PC-9 (cell line): Measurements from ENCODE around the gene CNIH3. TPM values are rescaled to one million over a fixed set of nuclear protein-coding genes. Genes with fewer than 3 reads are reported as not detected.

Experiments
- BruUV-seq: library from RNA; stranded (reverse); fragments of 400-500 nt; replicated peaks from 2 replicates; lab custom pipeline; 2021; lab: Mats Ljungman, UMichigan
- CTCF ChIA-PET: fragments of 300-600 bp; sonication (Branson Sonifier 250); formaldehyde crosslinking; loops from one replicate; lab custom pipeline; 2022; ENCODE audit warnings: antibody characterized with exemption; lab: Charles Lee
- POLR2A ChIA-PET: fragments of 300-600 bp; sonication (Branson Sonifier 250); formaldehyde crosslinking; loops from one replicate; lab custom pipeline; 2022; ENCODE audit warnings: antibody characterized with exemption; ENCODE audit not compliant: unreplicated experiment; lab: Charles Lee
- DNase-seq, 2 experiments: peaks; one replicate each; pipeline versions ENCODE4 v3.0.0 to v3.0.0-alpha.2; 2015 to 2022; ENCODE audit warnings: mixed read lengths in 1 of 2
- H2AFZ ChIP-seq: fragments of 200-600 bp; sonication (generic); 2 replicates; pipeline ENCODE4 v1.8.1; 2017; ENCODE audit warnings: antibody characterized with exemption
- H3F3A ChIP-seq: fragments of 200-600 bp; sonication (generic); 2 replicates; pipeline ENCODE4 v1.8.1; 2017; ENCODE audit warnings: antibody characterized with exemption, mild to moderate bottlenecking, low read depth; ENCODE audit not compliant: insufficient read depth
- H3K27ac ChIP-seq: fragments of 200-600 bp; sonication (generic); 2 replicates; pipeline ENCODE4 v1.6.1; 2016; ENCODE audit warnings: mixed run types
- H3K27me3 ChIP-seq: fragments of 200-600 bp; sonication (generic); 2 replicates; pipeline ENCODE4 v1.6.1; 2016; ENCODE audit warnings: low read depth, mixed run types; ENCODE audit not compliant: insufficient read depth
- H3K36me3 ChIP-seq: fragments of 200-600 bp; sonication (generic); 2 replicates; pipeline ENCODE4 v1.6.1; 2016; ENCODE audit warnings: low read depth, mixed run types
- H3K4me1 ChIP-seq: fragments of 200-600 bp; sonication (generic); replicated peaks from 2 replicates; pipeline ENCODE4 v1.6.1; 2016; ENCODE audit warnings: mixed run types; ENCODE audit not compliant: insufficient read depth
- H3K4me2 ChIP-seq: fragments of 200-600 bp; sonication (generic); 2 replicates; pipeline ENCODE4 v1.6.1; 2017; ENCODE audit warnings: mixed run types
- H3K4me3 ChIP-seq: fragments of 200-600 bp; sonication (generic); 2 replicates; pipeline ENCODE4 v1.6.1; 2016; ENCODE audit warnings: mixed run types
- H3K79me2 ChIP-seq: fragments of 200-600 bp; sonication (generic); 2 replicates; pipeline ENCODE4 v1.6.1; 2017; ENCODE audit warnings: low read depth, mixed run types
- H3K9me2 ChIP-seq: fragments of 200-600 bp; sonication (generic); 2 replicates; pipeline ENCODE4 v1.8.1; 2017; ENCODE audit warnings: mild to moderate bottlenecking; ENCODE audit not compliant: insufficient read depth
- H3K9me3 ChIP-seq: fragments of 200-600 bp; sonication (generic); 2 replicates; pipeline ENCODE4 v1.8.1; 2016; ENCODE audit warnings: low read depth; ENCODE audit not compliant: insufficient read depth
- H4K20me1 ChIP-seq: fragments of 200-600 bp; sonication (generic); 2 replicates; pipeline ENCODE4 v1.8.1; 2017; ENCODE audit not compliant: insufficient read depth
- EZH2 ChIP-seq: fragments of 200-600 bp; sonication (generic); IDR thresholded peaks from 2 replicates; pipeline ENCODE4 v1.8.0; 2017; ENCODE audit warnings: antibody characterized with exemption, low read depth
- intact Hi-C: fragments of 100-400 bp; cut with micrococcal nuclease; formaldehyde crosslinking; loops from one replicate; pipeline ENCODE4 v1.10.0; 2022; ENCODE audit not compliant: unreplicated experiment
- total RNA-seq: library from RNA; stranded (reverse); gene quantifications from 2 replicates; pipeline ENCODE4 v1.2.3, GENCODE V29; 2021
- TF ChIP-seq, protein P1 (sequence below): fragments of 200-600 bp; sonication (generic); conservative IDR thresholded peaks from 2 replicates; pipeline ENCODE4 v1.6.1; 2017; ENCODE audit warnings: mixed run types, antibody characterized with exemption, mild to moderate bottlenecking, moderate library complexity

The CNIH3 gene
- total RNA-seq, 1 experiment from 2014 or later, result 8.4 TPM

DNA sequence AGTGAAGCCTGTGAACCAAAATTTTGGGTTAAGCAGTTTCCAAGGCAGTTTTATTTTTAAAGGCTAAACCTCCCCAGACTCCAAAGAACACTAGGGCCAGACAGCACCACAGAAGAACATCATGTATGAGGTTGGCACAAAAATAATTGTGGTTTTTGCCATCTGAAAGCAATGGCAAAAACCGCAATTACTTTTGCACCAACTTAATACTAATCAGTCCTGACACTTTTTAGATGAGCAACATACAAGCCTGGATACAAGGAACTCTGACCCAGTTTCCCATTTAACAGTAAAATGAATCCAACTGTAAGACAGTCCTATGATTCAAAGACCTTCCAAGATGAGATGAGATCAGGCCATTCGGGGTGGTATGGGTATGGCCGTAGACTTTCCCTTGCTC, 46.8 kb downstream of the CNIH3 start:
- no peak overlapping the region for H2AFZ ChIP-seq
- no peak overlapping the region for H3K4me3 ChIP-seq
- H3K4me2 ChIP-seq, result no peak overlapping the region
- DNase-seq, result no peak
- H3K27me3 ChIP-seq, result no peaks in the 10 kb centered on the region
- H4K20me1 ChIP-seq, result no peaks in the 10 kb centered on the region
- H3F3A ChIP-seq, result no peaks in the 10 kb centered on the region
- H3K9me3 ChIP-seq, result no peaks in the 10 kb centered on the region
- ChIA-PET CTCF (no interaction called here), POLR2A (no interaction called here)
- no peak overlapping the region for H3K27ac ChIP-seq
- TF ChIP-seq, protein P1, sequence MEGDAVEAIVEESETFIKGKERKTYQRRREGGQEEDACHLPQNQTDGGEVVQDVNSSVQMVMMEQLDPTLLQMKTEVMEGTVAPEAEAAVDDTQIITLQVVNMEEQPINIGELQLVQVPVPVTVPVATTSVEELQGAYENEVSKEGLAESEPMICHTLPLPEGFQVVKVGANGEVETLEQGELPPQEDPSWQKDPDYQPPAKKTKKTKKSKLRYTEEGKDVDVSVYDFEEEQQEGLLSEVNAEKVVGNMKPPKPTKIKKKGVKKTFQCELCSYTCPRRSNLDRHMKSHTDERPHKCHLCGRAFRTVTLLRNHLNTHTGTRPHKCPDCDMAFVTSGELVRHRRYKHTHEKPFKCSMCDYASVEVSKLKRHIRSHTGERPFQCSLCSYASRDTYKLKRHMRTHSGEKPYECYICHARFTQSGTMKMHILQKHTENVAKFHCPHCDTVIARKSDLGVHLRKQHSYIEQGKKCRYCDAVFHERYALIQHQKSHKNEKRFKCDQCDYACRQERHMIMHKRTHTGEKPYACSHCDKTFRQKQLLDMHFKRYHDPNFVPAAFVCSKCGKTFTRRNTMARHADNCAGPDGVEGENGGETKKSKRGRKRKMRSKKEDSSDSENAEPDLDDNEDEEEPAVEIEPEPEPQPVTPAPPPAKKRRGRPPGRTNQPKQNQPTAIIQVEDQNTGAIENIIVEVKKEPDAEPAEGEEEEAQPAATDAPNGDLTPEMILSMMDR, result no peak
- TF ChIP-seq EZH2, result no peak
- intact Hi-C loops, result no loop called here
- H3K36me3 ChIP-seq, result peaks cover 3% of the 10 kb centered on the region; the same call in 1 of the 2 replicates
- H3K79me2 ChIP-seq, result no peaks in the 10 kb centered on the region
- H3K4me1 ChIP-seq, result no peaks in the 10 kb centered on the region
- no TSS peak for BruUV-seq
- H3K9me2 ChIP-seq, result no peaks in the 10 kb centered on the region

DNA sequence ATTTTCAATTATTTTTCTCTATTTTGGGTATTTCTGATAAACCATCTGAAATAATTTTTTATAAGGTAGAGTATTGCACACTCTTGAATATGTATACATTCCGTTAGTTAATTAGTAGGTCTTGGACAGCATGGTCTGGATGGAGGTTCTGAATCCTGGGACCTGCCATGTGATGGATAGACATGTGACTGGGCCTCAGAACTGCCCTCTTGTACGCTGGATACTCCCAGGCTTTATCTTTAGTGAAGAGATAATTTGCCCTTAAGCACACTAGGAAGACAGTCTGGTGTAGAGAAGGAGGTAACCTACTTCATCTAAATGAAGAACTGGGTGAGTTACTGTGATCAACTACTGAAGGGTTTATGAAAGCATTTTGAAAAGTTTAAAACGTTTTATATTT, 48.9 kb downstream of the CNIH3 start:
- POLR2A ChIA-PET, result no interaction called here
- peaks cover 3% of the 10 kb centered on the region; the same call in 1 of the 2 replicates for H3K36me3 ChIP-seq

DNA sequence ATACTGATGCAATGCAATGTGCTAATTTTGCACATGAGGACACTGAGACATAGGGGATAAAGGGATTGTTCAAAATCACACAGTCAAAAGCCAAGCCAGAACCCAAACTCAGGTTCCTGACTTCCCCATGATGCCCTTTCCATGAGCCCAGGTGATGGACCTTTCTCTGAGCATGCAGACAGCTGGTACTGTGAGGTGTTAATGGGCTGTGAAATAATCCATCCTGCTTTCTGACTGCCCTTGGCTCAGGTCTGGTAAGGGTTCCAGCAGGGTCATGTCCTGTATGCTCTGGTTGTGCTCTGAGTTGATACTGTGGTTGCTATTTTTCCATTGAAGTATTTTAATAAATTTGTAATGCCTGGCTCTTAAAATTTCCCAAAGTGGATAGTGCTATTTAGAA, 50.0 kb downstream of the CNIH3 start:
- H3K27me3 ChIP-seq, result no peaks in the 10 kb centered on the region
- H3K36me3 ChIP-seq, result peaks cover 3% of the 10 kb centered on the region; the same call in 1 of the 2 replicates
- no peaks in the 10 kb centered on the region for H3K9me2 ChIP-seq
- BruUV-seq, result no TSS peak
- intact Hi-C loops, result no loop called here
- H4K20me1 ChIP-seq, result no peaks in the 10 kb centered on the region
- no peak overlapping the region for H3K4me3 ChIP-seq
- DNase-seq, result no peak
- H3K4me2 ChIP-seq, result no peak overlapping the region
- H3K27ac ChIP-seq, result no peak overlapping the region
- H3K4me1 ChIP-seq, result no peaks in the 10 kb centered on the region
- H3F3A ChIP-seq, result no peaks in the 10 kb centered on the region
- TF ChIP-seq EZH2, result no peak
- TF ChIP-seq, protein P1, result no peak
- H2AFZ ChIP-seq, result no peak overlapping the region
- H3K9me3 ChIP-seq, result no peaks in the 10 kb centered on the region
- ChIA-PET CTCF (no interaction called here), POLR2A (no interaction called here)
- no peaks in the 10 kb centered on the region for H3K79me2 ChIP-seq

More for the DNA sequence above, 48.9 kb downstream of the CNIH3 start:
- TF ChIP-seq, protein P1, result no peak
- TF ChIP-seq EZH2, result no peak
- no peaks in the 10 kb centered on the region for H3K79me2 ChIP-seq
- H3K27me3 ChIP-seq, result no peaks in the 10 kb centered on the region
- no peaks in the 10 kb centered on the region for H3K9me2 ChIP-seq
- H3K27ac ChIP-seq, result no peak overlapping the region
- intact Hi-C loops, result no loop called here
- H3K4me1 ChIP-seq, result no peaks in the 10 kb centered on the region
- H3F3A ChIP-seq, result no peaks in the 10 kb centered on the region
- no TSS peak for BruUV-seq
- no peak overlapping the region for H3K4me2 ChIP-seq
- no peak overlapping the region for H3K4me3 ChIP-seq
- DNase-seq, result no peak
- H2AFZ ChIP-seq, result no peak overlapping the region
- H4K20me1 ChIP-seq, result no peaks in the 10 kb centered on the region
- CTCF ChIA-PET, result no interaction called here
- no peaks in the 10 kb centered on the region for H3K9me3 ChIP-seq
